HG03575 (cell line): ENCODE results near the gene POLE.

Experiments used
- ATAC-seq: cut with Tn5 transposase; IDR thresholded peaks from one replicate; pipeline ENCODE4 v1.9.1; 2021; ENCODE audit not compliant: unreplicated experiment, insufficient number of reproducible peaks, low FRiP score; ENCODE audit errors: extremely low read depth

Gene POLE

DNA sequence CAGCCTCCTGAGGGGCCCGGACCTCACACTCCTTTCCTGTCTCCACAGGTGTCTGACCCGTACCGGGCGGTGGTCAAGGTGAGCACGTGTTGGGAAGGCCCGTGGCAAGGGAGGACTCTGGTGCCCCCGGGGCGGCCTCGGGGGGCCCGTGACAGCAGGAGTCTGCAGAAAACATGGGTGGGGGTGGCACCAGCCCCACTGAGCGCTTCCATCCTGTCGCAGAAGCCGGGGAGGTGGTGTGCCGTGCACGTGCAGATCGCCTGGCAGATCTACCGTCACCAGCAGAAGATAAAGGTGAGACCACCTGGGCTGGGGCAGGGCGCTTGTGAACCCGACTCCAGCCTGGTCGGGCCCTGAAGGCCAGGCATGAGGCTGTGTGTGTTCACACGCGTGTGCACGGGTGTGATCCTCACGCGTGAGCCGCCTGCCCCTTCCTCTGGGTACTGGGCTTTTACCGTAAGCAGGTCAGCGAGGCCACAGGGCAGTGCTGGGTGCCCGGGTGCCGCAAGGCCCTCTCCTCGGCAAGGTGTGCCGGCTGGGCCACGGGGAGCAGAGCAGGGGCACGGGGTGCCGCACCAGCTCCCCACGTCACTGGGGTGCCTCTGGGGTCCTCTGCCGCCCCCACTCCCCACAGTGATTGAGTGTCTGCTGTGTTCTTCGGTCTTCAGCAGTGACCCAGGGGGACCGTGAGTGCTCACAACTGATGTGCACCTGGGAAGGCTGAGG is 112.7 kb downstream of the POLE start:
- no peak for ATAC-seq
